ENCODE data around the gene BBLN. TPM values are rescaled to one million over a fixed set of nuclear protein-coding genes. Genes with fewer than 3 reads are reported as not detected.

The BBLN gene
- total RNA-seq, 2 donors from 2014 or later = 333 to 437 TPM

GRCh38 chr9:128118971-128119665 is 40.9 kb upstream of the BBLN start:
- WGBS = 77% methylated on average over 15 of the region's 15 CpGs
- DNase-seq (ENCODE audit: low spot score) = no peak
- TF ChIP-seq POLR2AphosphoS5 (IDR thresholded peaks at IDR 0.05) (no peak), POLR2A (IDR thresholded peaks at IDR 0.05) (no peak), CTCF (IDR thresholded peaks at IDR 0.05) (no peak)
- no peaks in the 10 kb centered on the region for H3K27me3 ChIP-seq (replicated peaks; ENCODE audit: insufficient read depth)
- no peak overlapping the region for H3K4me3 ChIP-seq
- intact Hi-C loops (cut with DNase I) = loop anchor here (2.0 kb wide), 1 partner anchor 84 kb away; no protein-coding TSS in a partner anchor
- H3K27ac ChIP-seq = no peak overlapping the region
- no peaks in the 10 kb centered on the region for H3K4me1 ChIP-seq (replicated peaks)
- H3K36me3 ChIP-seq = no peaks in the 10 kb centered on the region
- no peaks in the 10 kb centered on the region for H3K9me3 ChIP-seq

GRCh38 chr9:128120061-128120740 is 39.9 kb upstream of the BBLN start:
- no peaks in the 10 kb centered on the region for H3K9me3 ChIP-seq
- no peaks in the 10 kb centered on the region for H3K4me1 ChIP-seq (replicated peaks)
- H3K27me3 ChIP-seq (replicated peaks; ENCODE audit: insufficient read depth) = no peaks in the 10 kb centered on the region
- TF ChIP-seq CTCF (IDR thresholded peaks at IDR 0.05) (no peak), POLR2A (IDR thresholded peaks at IDR 0.05) (no peak), POLR2AphosphoS5 (IDR thresholded peaks at IDR 0.05) (no peak)
- H3K36me3 ChIP-seq = no peaks in the 10 kb centered on the region
- intact Hi-C loops (cut with DNase I) = loop anchor here (5.0 kb wide), 1 partner anchor 178 kb away; no protein-coding TSS in a partner anchor
- DNase-seq (ENCODE audit: low spot score) = no peak
- H3K27ac ChIP-seq = no peak overlapping the region
- 78% methylated on average over 20 of the region's 20 CpGs for WGBS
- H3K4me3 ChIP-seq = no peak overlapping the region

- intact Hi-C loops (cut with DNase I) = loop anchor here (5.0 kb wide), 1 partner anchor 179 kb away; no protein-coding TSS in a partner anchor
- H3K27me3 ChIP-seq (replicated peaks; ENCODE audit: insufficient read depth) = no peaks in the 10 kb centered on the region
- H3K4me1 ChIP-seq (replicated peaks) = no peaks in the 10 kb centered on the region
- H3K4me3 ChIP-seq = no peak overlapping the region
- TF ChIP-seq CTCF (IDR thresholded peaks at IDR 0.05) (no peak), POLR2A (IDR thresholded peaks at IDR 0.05) (no peak), POLR2AphosphoS5 (IDR thresholded peaks at IDR 0.05) (no peak)
- no peak overlapping the region for H3K27ac ChIP-seq
- H3K9me3 ChIP-seq = no peaks in the 10 kb centered on the region
- H3K36me3 ChIP-seq = no peaks in the 10 kb centered on the region
- WGBS = 82% methylated on average over 22 of the region's 29 CpGs
- no peak for DNase-seq (ENCODE audit: low spot score)
Observed at GRCh38 chr9:128120741-128121465, 39.2 kb upstream of the BBLN start.

- TF ChIP-seq POLR2AphosphoS5 (IDR thresholded peaks at IDR 0.05) (no peak), POLR2A (IDR thresholded peaks at IDR 0.05) (no peak), CTCF (IDR thresholded peaks at IDR 0.05) (no peak)
- H3K27me3 ChIP-seq (replicated peaks; ENCODE audit: insufficient read depth) = no peaks in the 10 kb centered on the region
- intact Hi-C loops (cut with DNase I) = loop anchor here (5.0 kb wide), 1 partner anchor 179 kb away; no protein-coding TSS in a partner anchor
- H3K4me1 ChIP-seq (replicated peaks) = peaks cover 3% of the 10 kb centered on the region
- no peak for DNase-seq (ENCODE audit: low spot score)
- no peak overlapping the region for H3K4me3 ChIP-seq
- no peaks in the 10 kb centered on the region for H3K9me3 ChIP-seq
- H3K36me3 ChIP-seq = no peaks in the 10 kb centered on the region
- WGBS = 94% methylated on average over 5 of the region's 5 CpGs
- no peak overlapping the region for H3K27ac ChIP-seq
Observed at GRCh38 chr9:128121466-128121810, 38.6 kb upstream of the BBLN start.

Measured in prostate gland (tissue), 2 donors.